Activated CD8-positive, alpha-beta memory T cell treated with anti-CD3 and anti-CD28 coated beads, Interleukin-2, amount 50 U/mL, for 48 hours (primary cell): ENCODE measurements around the gene VAMP5.
"Not testable (repeated sequence)": the region's sequence is repeated elsewhere in the genome, so short reads cannot be mapped to it uniquely, and the experiment has no call there.

Source experiments
- DNase-seq: peaks from one replicate; pipeline ENCODE4 v3.0.0-alpha.2; 2020

VAMP5 gene, protein sequence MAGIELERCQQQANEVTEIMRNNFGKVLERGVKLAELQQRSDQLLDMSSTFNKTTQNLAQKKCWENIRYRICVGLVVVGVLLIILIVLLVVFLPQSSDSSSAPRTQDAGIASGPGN

DNA sequence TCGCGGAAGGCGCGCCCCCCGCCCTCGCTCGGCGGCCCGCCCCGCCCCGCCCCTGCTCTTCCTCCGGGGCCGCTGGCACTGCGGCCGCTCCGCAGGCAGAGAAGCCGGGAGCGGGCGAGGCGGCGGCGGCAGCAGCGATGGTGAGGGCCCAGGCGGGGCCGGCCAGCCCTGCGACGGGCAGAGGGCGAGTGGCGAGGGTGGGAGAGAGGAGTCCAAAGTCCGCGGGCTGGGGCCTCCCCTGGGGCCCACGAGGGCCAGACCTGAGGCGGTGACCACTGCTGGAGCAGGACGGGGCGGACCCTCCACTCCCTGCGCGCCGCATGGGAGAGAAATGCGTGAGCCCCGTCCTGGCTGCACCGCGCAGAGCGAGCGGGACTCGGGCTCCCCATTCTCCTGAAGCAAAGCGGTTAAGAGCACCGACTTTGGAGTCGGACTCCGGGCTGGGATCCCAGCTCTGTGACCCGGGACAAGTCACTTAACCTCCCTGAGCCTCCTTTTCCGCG lies at the start of gene VAMP5:
Gene VAMP5, plus strand, starts transcription at position 78 of the 503 bp plus-strand sequence. Its CDS starts 60 bp downstream, at position 138.
- DNase-seq, result no peak

GRCh38 chr2:85534881-85535280 lies 49.4 kb upstream of the VAMP5 start:
- no peak for DNase-seq

DNA sequence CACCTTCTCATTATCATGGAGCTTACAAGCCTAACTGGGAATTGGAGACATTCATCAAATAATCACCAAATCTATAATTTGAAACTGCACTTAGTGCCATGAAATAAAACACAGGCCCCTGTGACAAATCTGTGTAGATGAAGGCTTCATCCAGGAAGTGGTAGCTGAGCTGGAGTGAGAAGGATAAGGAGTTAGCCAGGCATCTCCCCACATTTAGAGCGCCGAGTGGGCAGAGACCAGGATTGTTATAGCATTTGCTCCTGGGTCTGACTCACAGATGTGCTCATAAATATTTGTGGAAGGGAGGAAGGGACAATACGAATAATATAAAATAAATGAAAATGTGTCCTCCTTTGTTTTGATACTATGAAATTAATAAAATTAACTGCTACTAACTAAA lies 47.8 kb upstream of the VAMP5 start:
- DNase-seq, result no peak

DNA sequence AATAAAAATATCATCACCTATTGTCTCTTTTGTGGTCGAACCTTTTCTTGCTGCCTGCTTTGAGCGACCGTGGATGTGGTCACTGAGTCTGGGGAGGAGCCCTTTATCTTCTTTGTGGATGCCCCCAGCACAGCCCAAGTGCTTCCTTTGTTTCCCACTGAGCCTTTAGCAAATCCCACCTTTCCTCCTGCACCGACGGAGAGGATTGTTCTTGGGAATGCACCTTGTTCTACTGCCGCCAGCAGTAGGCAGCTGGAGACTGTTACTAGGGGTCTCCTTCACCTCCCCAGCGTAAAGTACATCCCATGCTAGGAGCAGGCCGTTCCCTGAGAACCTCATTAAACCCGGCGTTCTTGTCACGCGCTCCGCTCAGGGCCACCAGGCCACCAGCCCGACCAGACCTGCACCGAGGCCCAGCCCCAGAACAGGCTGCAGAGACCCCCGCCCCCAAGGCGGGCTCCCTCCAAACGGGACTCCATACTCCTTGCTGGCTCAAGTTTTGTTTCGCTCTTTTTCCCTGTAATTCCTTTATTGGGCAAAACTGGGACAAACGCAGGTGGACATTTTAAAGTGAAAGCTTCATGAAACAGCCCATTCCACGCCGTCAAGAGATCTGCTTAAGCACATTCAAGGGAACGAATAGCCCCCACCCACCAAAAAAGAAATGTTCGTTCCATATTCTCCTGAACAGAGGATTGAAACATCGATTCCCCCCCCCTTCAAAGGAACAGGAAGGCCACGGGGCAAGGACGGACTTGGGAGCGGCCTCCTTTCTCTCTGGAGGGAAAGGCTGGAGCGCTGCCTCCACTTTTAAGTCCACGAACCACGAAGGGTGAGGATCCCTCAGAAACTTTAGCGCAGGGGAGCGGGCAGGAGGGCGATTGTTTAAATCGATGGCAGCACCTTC lies 46.4 kb upstream of the VAMP5 start:
- peak; percentile 76 for DNase-seq

DNA sequence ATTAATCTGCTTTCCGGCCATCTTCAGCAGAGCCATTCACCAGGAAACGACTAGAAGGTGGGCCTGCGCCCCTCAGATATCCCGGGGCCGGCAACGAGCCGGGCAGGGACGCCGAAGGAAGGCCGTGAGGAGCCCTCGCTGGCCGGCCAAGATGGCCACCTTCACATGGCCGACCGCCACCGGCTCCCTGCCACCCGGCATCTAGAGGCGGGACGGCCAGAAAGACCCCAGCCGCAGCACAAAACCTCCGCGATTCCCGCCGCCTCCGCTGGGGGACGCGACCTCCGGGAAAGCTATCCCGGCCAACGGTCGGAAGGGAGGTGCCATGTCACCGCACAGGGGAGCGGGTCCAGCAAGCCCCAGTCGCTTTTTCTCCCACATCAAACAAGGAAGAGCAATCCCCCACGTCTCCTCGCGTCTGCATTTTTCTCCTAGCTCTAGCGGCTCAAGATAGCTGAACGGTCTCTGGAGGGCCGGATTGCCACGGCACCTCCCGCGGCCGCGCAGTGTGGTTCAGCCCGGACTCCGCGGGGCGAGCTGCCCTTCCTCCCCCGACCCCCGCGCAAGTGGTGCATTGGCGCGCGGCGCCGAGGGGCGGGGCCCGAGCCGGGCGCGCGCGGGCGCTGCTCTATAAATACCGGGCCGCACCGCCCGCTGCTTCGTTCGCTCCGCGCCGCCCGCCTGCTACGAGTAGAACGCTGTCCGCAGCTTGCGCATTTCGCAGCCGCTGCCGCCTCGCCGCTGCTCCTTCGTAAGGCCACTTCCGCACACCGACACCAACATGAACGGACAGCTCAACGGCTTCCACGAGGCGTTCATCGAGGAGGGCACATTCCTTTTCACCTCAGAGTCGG lies 45.5 kb upstream of the VAMP5 start, which contains the start of gene MAT2A:
Gene MAT2A, plus strand, starts transcription at position 662 of the 854 bp plus-strand sequence. Its CDS starts 120 bp downstream, at position 782.
- peak; percentile 98 for DNase-seq

GRCh38 chr2:85539361-85540132 lies 44.7 kb upstream of the VAMP5 start:
- DNase-seq, result peak; percentile 88

GRCh38 chr2:85540133-85540648 lies 44.0 kb upstream of the VAMP5 start:
- DNase-seq, result no peak

- no peak for DNase-seq
Observed at GRCh38 chr2:85541262-85541661, 43.0 kb upstream of the VAMP5 start.

- no peak for DNase-seq
Observed at GRCh38 chr2:85541753-85542457, 42.3 kb upstream of the VAMP5 start.

DNA sequence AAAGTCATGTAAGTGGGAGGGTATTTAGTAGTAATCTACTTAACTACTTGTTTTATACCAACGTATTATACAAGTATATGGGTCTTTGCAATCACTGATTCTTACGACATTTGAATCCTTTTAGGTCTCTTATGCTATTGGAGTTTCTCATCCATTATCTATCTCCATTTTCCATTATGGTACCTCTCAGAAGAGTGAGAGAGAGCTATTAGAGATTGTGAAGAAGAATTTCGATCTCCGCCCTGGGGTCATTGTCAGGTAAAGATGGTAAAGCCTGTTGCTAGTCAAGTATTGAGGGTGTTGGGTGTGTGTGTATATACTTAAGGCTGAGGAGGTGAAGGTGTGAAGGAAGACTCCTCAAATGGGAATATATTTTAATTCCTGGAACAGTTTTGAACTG lies 41.5 kb upstream of the VAMP5 start:
- DNase-seq, result no peak

DNA sequence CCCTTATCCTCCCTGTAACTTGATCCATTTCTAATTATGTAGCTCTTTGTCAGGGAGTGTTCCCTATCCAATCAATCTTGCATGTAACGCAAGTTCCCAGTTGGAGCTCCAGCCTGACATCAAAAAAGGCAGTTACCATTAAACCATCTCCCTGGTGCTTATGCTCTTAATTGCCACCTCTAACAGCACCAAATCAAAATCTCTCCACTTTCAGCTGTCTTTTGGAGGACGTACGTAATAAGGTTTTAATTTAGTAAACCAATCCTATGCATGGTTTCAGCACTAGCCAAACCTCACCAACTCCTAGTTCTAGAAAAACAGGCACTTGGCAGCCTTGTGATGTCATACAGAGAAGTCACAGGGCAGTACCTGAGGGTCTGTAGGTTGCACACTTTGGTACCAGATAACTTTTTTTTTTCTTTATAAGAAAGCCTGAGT lies 40.0 kb upstream of the VAMP5 start:
- not testable (repeated sequence) for DNase-seq

DNA sequence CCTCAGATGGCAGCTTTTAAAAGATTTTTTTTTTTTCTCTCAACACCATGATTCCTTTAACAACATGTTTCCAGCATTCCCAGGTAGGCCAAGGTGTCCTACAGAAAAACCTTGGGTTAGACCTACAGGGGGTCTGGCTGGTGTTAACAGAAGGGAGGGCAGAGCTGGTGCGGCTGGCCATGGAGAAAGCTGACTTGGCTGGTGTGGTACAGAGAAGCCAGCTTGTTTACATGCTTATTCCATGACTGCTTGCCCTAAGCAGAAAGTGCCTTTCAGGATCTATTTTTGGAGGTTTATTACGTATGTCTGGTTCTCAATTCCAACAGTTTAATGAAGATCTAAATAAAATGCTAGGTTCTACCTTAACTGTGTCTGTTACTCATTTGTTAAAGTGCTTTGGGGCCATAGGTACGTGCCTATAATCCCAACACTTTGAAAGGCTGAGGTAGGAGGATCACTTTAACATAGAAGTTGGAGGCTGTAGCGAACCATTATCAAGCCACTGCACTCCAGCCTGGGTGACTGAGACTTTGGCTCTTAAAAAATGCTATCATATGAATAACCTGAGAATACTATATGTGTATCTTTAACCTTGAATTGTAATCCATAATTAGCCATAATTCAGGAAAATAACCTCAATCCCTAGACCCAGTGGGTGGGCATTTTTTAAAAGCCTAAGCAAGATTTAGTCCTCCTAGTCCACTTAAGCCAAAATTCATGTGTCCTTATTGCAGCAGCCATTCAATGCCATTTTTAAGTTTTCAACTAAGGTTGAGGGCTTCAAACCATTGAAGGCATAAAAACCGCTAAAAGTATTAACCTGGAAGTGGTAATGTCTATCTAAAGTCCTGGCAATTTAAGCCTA lies 39.1 kb upstream of the VAMP5 start:
- DNase-seq, result not testable (repeated sequence)

DNA sequence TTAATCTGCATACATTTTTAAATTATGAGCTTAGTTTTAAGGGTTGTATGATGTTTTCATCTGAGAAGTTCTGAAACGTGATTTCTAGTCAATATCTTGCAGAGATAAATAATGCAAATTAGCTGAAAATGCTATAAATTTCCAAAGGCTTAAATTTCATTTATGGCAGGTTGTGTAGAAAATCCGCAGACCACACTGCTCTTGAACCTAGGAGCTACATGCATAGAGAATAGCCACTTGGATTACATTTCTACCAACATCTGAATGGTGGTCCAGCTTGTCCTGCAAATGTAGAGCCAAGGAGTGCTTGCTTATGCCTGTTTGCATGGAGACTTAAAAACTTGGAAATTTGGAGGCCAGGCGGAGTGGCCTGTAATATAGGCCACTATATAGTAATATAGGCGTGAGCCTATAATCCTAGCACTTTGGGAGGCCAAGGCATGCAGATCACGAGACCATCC lies 38.4 kb upstream of the VAMP5 start:
- DNase-seq, result no peak

DNA sequence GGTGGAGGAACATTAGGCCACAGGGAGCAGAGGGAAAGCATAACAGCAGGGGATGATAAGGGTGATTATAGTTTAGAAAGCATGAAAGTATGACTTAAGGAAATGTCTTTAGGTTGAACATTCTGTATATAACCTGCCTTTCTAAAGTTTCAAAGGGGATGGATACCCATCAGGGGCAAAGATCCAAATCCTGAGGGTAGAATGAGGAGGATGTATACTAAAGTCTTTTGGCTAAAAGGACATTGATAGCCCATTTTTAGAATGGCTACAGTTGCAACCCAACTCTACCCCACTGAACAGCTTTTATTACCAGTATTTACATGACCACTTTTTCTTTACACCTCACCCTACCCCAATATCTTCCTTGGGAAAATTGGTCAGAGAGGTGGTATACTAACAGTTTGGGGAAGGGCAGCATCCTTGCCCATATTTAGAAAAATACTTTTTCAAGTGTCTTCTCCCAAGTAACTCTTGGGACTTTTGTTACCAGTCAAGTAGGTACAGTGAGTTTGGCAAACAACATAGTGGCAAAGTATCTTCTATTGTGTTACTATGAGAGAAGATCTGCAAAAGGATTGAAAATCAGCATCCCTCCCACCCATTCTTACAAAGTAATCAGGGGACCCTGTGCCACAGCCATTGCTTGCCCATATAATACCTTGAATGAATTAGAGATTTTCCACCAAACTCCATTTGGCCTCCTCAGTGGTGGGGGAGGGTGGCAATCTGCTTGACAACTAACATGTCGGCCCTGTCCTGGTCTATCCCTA lies 37.0 kb upstream of the VAMP5 start:
- DNase-seq, result no peak

- DNase-seq, result no peak
Observed at GRCh38 chr2:85547859-85548607, 36.2 kb upstream of the VAMP5 start.

DNA sequence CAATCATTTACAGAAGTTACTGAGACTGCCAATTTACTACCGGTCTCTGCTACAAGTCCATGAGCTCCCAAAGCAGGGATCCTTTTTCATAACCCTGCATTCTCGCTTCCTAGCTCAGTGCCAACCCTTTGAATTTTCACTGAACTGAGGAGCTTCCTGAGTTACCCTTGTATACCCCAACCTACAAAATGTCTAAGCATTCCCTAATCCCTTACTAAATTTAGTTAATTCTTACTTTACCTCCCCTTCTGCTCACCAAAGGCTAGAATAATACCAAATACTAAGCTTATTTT lies 35.7 kb upstream of the VAMP5 start:
- DNase-seq, result no peak

GRCh38 chr2:85549095-85549494 lies 35.1 kb upstream of the VAMP5 start:
- no peak for DNase-seq

DNA sequence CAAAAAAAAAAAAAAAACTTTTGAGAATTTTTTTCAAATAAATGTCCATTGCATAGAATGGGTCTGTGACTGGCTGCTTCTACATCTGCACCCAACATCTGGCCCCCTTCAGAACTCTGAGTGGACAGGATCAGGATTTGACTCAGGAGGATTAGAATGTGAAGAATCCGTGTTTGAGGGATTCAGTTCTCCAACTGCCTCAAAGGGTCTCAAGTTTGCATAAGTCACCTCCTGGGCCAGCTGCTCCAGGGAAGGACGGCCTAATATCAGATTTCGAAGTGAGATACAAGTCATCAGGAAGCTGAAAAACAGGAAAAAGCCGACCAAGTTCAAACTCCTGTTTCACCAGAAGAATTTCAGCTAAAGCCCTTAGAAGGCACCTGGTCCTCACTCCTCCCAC lies 34.4 kb upstream of the VAMP5 start:
- DNase-seq, result no peak

DNA sequence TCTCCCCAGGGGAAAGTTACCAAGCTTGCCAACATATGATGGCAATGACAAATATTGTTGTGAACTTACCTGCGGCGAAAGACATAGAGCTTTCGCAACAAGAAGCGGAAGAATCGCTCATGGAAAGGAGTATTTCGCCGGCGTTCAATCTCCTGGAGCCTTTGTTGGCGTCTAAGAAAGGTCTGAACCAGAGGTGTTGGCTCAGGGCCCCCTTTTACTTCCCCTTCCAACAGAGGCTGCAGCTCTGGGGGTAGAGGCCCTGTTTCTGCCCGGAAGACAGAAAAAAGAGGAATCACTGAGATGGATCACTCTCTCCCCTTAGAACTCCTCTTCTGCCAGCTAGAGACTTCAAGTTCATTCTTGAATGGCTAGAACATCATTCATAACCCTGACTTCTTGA lies 33.7 kb upstream of the VAMP5 start:
- no peak for DNase-seq
